Upper lobe of left lung (tissue), 4 donors: ENCODE measurements around the gene LBHD1.

Experiments used
- POLR2A ChIP-seq, 4 donors: fragments of 450-650 bp; IDR thresholded peaks; one replicate each; pipeline ENCODE4 v1.5.1; 2016 to 2017; ENCODE audit warnings: antibody characterized with exemption in 4 of 4, mild to moderate bottlenecking in 2 of 4
- TF ChIP-seq, protein P1 (sequence below), 6 experiments: fragments of 450-650 bp in 4 of 6; fragments of 200-600 bp in 2 of 6; sonication (generic) in 2 of 6; IDR thresholded peaks; one replicate each; pipeline ENCODE4 v1.5.1; 2016 to 2019; ENCODE audit warnings: antibody characterized with exemption in 6 of 6

DNA sequence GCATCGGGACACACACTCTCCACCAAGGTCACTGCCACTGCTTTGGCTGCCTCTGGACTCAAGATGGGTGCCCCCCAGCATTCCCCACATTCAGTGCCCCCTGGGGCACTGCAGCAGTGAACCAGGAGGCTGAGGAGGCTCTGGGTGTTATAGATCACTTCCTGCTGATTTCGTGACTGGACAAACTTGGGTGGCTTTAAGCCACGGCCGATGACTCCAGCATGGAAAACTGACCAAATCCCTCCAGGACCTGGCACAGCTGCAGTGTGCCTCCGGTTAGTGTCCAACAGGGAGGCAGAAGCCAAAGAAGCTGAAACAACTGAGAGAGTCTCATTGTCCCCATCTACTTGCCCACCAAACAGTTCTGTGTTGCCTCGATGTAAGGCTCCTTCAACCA is 24.5 kb downstream of the LBHD1 start:
- TF ChIP-seq, protein P1, sequence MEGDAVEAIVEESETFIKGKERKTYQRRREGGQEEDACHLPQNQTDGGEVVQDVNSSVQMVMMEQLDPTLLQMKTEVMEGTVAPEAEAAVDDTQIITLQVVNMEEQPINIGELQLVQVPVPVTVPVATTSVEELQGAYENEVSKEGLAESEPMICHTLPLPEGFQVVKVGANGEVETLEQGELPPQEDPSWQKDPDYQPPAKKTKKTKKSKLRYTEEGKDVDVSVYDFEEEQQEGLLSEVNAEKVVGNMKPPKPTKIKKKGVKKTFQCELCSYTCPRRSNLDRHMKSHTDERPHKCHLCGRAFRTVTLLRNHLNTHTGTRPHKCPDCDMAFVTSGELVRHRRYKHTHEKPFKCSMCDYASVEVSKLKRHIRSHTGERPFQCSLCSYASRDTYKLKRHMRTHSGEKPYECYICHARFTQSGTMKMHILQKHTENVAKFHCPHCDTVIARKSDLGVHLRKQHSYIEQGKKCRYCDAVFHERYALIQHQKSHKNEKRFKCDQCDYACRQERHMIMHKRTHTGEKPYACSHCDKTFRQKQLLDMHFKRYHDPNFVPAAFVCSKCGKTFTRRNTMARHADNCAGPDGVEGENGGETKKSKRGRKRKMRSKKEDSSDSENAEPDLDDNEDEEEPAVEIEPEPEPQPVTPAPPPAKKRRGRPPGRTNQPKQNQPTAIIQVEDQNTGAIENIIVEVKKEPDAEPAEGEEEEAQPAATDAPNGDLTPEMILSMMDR (IDR thresholded peaks at IDR 0.05) = no peak
- TF ChIP-seq POLR2A (IDR thresholded peaks at IDR 0.05) = no peak
